MM.1S (cell line): Measurements from ENCODE around the gene CYRIA.

Experiments used
- EZH2 ChIP-seq: fragments of 300-600 bp; sonication (generic); optimal IDR thresholded peaks from 2 replicates; pipeline ENCODE3; 2017; ENCODE audit warnings: low read depth, mild to moderate bottlenecking, antibody characterized with exemption, low read length, mixed read lengths
- EZH2phosphoT487 ChIP-seq: fragments of 300-600 bp; sonication (generic); IDR thresholded peaks from 2 replicates; pipeline ENCODE4 v1.6.1; 2018; ENCODE audit warnings: antibody characterized with exemption, low read length
- TF ChIP-seq, protein P1 (sequence below): fragments of 300-600 bp; sonication (generic); IDR thresholded peaks from 2 replicates; pipeline ENCODE4 v1.5.1; 2016; ENCODE audit warnings: antibody characterized with exemption, low read length, mixed read lengths

DNA sequence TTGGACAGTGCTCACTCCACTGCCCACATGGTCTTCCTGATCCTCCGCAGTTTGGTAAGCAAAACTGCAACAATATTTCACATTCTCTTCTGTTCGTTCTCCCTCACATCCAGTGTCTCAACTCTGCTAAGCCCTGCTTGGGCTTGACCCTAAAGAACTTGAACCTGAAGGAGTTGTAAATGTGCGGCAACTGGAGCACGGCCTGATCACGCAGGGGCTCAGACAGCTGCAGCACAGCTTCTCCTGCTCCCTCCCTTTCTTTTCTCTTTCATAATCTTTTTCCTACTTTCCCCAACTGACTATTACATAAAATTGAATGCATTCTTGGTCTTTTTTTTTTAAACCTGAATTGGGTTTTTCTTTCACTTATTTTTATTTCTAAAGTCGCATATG lies 10.2 kb downstream of the CYRIA start:
- TF ChIP-seq, protein P1, sequence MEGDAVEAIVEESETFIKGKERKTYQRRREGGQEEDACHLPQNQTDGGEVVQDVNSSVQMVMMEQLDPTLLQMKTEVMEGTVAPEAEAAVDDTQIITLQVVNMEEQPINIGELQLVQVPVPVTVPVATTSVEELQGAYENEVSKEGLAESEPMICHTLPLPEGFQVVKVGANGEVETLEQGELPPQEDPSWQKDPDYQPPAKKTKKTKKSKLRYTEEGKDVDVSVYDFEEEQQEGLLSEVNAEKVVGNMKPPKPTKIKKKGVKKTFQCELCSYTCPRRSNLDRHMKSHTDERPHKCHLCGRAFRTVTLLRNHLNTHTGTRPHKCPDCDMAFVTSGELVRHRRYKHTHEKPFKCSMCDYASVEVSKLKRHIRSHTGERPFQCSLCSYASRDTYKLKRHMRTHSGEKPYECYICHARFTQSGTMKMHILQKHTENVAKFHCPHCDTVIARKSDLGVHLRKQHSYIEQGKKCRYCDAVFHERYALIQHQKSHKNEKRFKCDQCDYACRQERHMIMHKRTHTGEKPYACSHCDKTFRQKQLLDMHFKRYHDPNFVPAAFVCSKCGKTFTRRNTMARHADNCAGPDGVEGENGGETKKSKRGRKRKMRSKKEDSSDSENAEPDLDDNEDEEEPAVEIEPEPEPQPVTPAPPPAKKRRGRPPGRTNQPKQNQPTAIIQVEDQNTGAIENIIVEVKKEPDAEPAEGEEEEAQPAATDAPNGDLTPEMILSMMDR = no peak
- TF ChIP-seq EZH2phosphoT487 (no peak), EZH2 (no peak)
